Measurements from ENCODE around the gene MACROD2.

DNA sequence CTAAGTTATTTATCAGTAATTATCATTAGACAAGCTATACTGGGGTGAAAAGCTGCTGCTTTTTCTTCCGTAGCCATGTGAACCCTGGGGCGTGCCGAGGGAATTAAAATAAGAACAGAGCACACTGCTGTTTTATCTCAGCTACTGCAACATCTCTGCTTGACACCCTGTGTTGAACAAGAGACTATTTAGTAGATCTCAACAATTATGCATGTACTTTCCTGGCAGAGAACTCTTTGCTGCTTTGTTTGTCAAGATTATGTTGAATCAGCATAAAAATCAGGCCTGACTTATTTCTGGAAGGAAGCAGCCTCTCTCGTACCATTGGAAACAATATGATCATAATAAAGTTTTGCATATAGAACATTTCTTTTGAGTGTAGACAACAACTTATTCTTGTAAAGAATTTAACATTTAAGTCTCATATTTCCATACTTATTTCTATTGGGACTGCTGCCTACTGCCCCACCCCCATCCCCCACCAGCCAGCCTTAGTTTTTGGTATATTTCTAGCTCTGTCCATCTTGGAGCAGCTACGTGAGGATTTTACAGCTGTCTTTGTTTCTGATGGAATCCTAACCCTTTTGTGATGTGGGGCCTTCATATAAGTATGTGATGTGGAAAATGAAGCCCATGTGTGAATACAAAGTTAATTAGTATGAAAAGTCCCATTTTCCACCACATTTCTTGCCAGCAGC, 1566.5 kb downstream of the MACROD2 start:
- TF ChIP-seq, protein P1, sequence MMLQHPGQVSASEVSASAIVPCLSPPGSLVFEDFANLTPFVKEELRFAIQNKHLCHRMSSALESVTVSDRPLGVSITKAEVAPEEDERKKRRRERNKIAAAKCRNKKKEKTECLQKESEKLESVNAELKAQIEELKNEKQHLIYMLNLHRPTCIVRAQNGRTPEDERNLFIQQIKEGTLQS (IDR thresholded peaks at IDR 0.05), result no peak
- TF ChIP-seq, protein P2, sequence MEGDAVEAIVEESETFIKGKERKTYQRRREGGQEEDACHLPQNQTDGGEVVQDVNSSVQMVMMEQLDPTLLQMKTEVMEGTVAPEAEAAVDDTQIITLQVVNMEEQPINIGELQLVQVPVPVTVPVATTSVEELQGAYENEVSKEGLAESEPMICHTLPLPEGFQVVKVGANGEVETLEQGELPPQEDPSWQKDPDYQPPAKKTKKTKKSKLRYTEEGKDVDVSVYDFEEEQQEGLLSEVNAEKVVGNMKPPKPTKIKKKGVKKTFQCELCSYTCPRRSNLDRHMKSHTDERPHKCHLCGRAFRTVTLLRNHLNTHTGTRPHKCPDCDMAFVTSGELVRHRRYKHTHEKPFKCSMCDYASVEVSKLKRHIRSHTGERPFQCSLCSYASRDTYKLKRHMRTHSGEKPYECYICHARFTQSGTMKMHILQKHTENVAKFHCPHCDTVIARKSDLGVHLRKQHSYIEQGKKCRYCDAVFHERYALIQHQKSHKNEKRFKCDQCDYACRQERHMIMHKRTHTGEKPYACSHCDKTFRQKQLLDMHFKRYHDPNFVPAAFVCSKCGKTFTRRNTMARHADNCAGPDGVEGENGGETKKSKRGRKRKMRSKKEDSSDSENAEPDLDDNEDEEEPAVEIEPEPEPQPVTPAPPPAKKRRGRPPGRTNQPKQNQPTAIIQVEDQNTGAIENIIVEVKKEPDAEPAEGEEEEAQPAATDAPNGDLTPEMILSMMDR (IDR thresholded peaks at IDR 0.05; ENCODE audit: low read depth, low read length, missing input control), result no peak
- no peak for TF ChIP-seq RAD21 (IDR thresholded peaks at IDR 0.05)
- TF ChIP-seq, protein P3, sequence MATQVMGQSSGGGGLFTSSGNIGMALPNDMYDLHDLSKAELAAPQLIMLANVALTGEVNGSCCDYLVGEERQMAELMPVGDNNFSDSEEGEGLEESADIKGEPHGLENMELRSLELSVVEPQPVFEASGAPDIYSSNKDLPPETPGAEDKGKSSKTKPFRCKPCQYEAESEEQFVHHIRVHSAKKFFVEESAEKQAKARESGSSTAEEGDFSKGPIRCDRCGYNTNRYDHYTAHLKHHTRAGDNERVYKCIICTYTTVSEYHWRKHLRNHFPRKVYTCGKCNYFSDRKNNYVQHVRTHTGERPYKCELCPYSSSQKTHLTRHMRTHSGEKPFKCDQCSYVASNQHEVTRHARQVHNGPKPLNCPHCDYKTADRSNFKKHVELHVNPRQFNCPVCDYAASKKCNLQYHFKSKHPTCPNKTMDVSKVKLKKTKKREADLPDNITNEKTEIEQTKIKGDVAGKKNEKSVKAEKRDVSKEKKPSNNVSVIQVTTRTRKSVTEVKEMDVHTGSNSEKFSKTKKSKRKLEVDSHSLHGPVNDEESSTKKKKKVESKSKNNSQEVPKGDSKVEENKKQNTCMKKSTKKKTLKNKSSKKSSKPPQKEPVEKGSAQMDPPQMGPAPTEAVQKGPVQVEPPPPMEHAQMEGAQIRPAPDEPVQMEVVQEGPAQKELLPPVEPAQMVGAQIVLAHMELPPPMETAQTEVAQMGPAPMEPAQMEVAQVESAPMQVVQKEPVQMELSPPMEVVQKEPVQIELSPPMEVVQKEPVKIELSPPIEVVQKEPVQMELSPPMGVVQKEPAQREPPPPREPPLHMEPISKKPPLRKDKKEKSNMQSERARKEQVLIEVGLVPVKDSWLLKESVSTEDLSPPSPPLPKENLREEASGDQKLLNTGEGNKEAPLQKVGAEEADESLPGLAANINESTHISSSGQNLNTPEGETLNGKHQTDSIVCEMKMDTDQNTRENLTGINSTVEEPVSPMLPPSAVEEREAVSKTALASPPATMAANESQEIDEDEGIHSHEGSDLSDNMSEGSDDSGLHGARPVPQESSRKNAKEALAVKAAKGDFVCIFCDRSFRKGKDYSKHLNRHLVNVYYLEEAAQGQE (IDR thresholded peaks at IDR 0.05), result no peak

Measured in liver (tissue), 3 donors.